Left hindlimb (tissue), 1 donor: Measurements from ENCODE around the gene DNALI1.

Source experiments
- DNase-seq: peaks from one replicate; pipeline ENCODE4 v3.0.0-alpha.2; 2018

The DNALI1 gene

DNA sequence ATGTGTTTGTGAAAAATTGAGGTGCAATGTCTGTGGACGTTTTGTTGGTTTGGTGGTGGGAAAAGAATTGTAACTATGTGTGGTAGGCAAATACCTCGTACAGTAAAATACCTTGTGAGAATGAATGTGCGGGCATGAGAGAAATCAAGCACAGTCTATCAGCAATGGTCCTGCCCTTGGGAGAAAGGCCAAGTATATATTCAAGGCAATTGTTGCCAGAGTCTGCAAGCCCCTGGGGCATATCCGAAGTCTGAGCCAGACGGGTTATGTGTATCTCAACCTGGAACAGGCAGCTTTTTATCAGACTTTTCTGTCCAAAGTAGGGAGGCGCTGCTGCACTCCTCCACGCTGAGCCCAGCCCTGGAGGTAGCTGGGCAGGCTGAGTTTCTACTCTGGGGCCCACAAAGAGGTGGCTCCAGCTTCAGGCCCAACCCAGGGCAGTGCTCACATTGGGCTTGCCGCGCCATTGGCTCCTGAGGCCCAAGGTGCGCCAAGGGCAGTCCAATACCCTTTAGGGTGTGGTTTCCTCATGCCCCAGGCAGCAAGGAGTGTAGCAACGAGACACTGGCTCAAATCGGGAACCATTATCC is 48.4 kb downstream of the DNALI1 start:
- DNase-seq: no peak

DNA sequence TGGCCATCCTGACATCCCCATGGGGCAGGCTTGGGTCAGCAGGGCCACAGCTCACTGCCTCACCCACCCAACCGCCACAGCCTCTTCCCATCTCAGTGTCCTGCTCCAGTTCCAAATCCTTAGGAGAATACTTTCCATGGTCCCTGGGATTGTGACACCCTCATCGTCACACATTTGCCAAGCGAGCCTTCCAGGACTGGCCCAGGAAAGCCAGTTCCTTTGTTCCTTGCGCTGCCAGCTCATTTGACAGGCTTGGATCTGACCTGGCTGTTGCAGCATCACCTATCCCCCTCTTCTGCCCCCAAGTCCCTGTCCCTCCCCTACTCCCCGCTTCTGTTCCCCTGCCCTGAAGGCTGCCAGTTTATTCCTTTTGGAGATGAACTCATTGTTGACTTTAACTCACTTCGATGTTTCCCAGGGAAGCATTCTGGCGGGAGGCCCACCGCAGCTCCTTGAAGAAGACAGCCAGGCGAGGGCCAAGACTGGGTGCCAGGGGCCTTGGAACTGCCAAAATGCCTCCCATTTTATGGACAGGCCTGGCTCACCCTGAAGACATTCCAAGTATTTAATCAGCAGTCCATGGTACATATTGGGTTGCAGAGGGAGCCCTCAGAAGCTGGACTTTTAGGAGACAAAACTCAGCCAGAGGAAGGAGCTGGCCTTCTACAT is 49.2 kb downstream of the DNALI1 start:
- no peak for DNase-seq

- DNase-seq: no peak
These were observed 49.9 kb downstream of the DNALI1 start for GRCh38 chr1:37606481-37607263.

GRCh38 chr1:37609002-37609401 is 52.3 kb downstream of the DNALI1 start:
- DNase-seq: no peak

DNA sequence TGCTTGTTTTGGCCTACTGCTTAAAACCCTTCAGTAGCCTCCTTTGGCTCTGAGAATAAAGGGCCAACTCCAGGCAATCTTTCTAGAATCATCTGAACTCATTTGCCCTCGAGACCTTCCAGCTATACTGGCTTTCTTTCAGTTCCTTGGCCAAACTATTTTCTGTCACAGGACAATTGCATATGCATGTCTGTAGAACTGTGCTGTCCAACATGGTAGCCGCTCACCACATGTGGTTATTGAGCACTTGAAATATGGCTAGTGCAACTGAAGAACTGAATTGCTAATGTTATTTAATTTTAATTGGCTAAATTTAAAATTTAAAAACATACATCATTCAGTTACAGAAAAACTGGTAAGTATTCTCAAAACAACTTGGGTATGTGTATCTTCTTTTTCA is 53.3 kb downstream of the DNALI1 start:
- no peak for DNase-seq

DNA sequence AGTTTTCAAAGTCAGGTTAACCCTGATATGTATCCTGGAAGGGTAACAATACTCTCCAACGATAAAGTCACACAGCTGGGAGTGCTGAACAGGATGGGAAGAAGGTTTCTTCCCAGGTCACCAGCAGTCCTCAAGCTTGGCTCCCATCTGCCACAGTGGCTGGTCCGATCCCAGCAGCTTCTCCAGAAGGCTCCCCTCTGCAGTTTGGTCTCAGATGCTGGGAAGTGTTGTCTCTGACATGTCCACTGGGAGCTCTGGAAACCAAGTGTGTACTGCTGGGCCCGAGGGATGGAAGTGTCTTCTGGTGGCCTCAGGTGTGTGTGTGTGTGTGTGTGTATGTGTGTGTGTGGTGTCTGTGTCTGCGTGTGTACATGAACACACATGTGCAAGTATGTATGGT is 55.4 kb downstream of the DNALI1 start:
- no peak for DNase-seq

- DNase-seq: no peak
These were observed 57.4 kb downstream of the DNALI1 start for GRCh38 chr1:37614105-37614504.

GRCh38 chr1:37616330-37616729 is 59.6 kb downstream of the DNALI1 start:
- DNase-seq: no peak
